NCI-H2107 (cell line): Measurements from ENCODE around the gene CUL4B.
"Not testable (repeated sequence)": the region's sequence is repeated elsewhere in the genome, so short reads cannot be mapped to it uniquely, and the experiment has no call there.

Experiments used
- DNase-seq: peaks from one replicate; lab custom pipeline; 2025; lab: John Stamatoyannopoulos, UW

The CUL4B gene

DNA sequence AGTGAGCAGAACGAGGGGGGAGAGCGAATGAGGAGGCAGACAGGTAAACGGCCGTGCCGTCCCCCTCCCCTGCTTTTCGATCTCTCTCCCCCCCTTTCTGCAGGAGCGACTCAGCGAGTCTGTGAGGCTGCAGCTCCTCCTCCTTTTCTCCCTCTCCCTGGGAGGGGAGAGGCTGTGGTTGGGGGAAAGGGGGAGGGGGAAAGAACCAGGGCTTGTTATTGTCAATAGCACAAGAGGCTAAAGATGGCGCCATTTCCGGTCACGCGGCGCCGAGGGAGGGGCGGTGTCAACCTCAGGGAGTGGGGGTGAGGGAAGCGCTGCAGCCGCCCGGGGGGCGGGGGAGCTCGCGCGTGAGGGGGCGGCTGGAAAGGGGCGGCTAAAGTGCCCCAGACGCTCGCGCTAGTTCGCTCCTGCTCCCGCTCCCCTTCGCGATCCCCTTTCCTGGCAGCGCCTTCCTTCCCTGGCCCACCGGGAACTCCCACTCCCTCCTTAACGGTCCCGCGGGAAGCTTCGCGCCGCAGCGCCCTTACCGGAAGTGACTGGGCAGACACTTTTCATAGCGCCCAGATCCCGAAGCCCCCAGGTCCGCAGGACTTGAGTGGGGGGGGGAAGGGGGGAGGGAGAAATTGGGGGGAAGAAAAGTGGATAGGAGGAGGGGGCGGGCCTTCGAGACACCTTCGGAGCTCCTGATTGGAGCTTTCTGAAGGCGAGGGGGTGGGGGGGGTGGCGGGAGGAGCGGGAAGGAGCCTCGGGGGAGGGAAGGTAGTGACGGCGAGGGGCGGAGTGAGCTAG is at the start of gene CUL4B:
TSS of gene CUL4B (minus strand) at position 121 of the 792 bp plus-strand sequence. CDS start 324 bp downstream, outside the sequence.
- DNase-seq, result peak; percentile 85

GRCh38 chrX:120604361-120604782 is 43.6 kb upstream of the CUL4B start:
- peak; percentile 2 for DNase-seq

DNA sequence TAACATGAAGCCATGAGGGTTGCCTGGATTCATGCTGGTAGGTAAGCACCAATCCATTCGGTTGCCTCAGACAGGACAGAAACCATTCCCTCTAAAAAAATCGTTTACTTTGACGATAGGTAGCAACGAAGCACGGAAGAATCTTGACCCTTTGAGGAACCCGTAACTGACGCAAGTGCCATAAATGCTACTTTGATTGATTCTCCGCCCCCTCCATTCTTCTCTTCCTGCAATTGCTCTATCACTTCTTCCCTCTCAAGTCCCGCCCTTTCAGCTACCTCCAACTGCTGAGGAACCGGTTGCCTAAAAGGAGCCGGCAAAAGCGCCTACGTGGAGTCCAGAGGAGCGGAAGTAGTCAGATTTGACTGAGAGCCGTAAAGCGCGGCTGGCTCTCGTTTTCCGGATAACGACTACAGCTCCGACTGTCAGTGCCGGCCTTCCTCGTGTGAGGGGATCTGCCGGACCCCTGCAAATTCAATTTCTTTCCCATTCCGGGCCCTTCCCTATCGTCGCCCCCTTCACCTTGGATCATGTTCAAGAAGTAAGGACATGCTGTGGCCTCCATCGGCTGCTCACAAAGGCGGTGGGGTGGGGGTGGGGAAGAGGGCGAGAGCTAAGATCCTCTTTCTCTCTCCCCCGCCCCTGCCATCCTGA is 43.1 kb upstream of the CUL4B start, which contains the start of gene MCTS1:
TSS of gene MCTS1 (plus strand) at position 395 of the 654 bp plus-strand sequence. CDS start at position 531, 136 bp downstream.
- DNase-seq, result peak; percentile 92

GRCh38 chrX:120585702-120586101 is 24.9 kb upstream of the CUL4B start:
- DNase-seq, result no peak

DNA sequence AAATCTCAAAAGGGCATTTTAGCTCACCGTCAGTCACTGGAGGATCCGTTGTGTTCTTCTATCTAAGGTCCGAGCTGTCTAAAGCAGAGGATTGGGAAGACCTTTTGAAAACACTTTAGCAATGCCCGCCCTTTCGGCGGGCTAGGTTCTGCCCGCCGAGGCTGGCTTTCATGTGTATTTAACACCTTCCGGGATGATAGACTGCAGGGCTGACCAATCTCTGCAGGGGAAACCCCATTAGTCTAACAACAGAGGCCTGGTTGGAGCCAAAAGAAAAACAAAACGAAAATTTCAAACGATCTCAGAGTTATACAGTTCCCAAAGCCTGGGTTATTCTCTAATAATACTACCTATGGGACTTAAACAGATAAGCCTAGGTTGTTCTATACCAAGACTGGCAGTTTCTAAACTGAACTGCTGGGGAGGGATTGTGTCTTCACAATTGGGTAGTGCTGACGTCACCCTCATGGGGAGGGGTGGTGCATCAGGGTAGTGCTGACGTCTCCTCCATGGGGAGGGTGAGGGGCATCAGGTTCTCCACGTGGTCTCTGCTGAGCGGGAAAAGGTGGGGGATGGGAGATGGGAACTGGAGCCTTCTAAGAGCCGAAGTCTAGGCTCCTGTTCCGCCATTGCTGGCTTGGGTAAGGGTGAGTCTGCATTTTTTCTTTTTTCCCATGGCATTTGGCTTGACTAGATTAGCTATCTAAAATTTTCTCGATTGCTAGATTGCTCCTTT is 14.8 kb upstream of the CUL4B start:
- no peak for DNase-seq

DNA sequence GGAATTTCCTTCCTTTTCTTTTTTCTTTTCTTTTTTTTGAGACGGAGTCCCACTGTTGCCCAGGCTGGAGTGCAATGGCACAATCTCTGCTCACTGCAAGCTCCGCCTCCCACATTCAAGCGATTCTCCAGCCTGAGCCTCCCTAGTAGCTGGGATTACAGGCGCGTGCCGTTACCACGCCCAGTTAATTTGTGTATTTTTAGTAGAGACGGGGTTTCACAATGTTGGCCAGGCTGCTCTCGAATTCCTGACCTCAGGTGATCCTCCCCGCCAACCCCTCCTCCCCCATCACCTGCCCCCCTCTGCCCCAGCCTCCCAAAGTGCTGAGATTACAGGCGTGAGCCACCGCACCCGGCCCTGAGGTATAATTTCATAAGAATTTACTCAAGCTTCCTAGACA is 13.0 kb upstream of the CUL4B start:
- not testable (repeated sequence) for DNase-seq

GRCh38 chrX:120570011-120570600 is 9.3 kb upstream of the CUL4B start:
- DNase-seq, result no peak

DNA sequence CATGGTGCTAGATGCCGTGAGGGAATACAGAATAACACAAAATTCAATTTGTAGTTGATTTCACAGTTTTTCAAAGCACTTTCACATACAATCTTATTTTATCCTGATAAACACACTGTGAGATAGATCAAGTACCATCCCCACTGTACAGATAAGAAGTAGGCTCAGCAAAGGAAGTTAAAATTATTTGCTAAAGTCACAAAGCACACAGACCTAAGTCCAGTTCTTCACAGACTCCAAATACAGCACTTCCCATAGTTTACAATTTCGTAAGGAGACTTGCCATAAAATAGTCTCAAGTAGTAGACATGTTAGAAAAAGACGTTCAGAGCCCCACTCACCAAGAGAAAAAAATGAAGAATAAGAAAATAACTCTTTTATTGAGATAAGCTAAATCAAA is 7.8 kb upstream of the CUL4B start:
- no peak for DNase-seq

GRCh38 chrX:120568035-120568434 is 7.3 kb upstream of the CUL4B start:
- DNase-seq, result no peak

GRCh38 chrX:120566817-120567216 is 6.1 kb upstream of the CUL4B start:
- no peak for DNase-seq

- no peak for DNase-seq
These were observed 4.2 kb upstream of the CUL4B start for GRCh38 chrX:120564925-120565324.

- DNase-seq, result no peak
These were observed 1.8 kb upstream of the CUL4B start for GRCh38 chrX:120562569-120562926.

DNA sequence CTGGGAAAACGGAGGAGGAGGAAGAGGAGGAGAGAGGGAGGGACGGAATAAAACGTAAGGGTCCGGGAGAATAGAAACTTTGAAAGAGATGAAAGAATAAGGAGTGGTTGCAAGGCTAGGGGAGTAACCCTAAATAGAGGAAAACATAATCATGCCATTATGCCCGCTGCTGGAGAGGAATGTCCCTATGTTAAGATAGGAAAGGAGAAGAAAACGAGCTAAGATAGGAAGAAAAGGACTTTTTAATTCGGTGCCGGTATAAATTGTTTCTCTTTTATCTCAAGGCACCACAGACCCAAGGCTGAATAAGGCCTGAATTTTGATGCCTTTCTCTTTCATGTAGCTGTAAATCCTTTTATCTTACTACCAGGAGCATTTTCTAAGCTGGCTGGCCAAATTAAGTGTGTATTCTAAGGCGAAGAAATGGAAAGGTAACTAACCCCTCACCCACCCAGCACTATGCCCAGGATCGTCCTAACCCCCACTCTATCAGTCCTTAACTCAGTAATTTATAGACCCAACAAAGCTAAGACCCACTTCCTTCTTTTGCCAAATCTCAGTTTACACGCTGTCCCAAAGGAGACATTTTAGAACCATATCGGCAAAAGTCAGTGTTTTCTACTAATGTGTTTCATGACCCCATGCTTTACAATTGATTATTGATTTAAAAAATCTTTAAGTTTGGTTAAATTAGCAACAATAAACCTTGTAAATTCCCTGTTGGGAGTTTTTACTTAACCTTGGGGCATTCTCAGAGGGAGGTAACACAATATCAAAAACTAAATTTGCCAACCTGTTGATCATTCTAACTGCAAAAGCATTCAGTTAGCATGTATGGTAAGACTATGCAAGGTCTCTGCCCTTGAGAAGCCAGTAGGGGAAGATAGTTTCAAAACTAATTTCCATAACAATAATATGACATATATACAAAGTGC is 1.1 kb upstream of the CUL4B start:
- no peak for DNase-seq

GRCh38 chrX:120560405-120560841 is 339 bp downstream of the CUL4B start:
- no peak for DNase-seq

DNA sequence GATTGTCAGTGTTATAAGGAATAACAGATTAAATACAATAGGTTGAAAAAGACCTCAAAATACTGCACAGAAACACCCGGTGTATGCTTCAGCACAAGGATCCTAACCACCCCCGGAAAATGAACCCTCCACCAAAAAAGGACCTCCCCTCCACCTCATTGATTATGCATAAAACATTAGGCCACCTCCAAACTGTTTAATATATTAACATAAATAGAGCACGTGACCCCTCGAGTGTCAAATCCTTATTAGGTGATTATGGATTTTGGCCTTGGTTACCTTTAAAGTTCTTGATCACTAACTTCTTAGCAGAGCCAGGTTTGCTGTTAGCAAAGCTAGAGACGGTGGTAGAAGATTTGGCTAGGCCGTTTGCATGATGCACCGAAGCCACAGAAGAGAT is 958 bp downstream of the CUL4B start:
- DNase-seq, result no peak

DNA sequence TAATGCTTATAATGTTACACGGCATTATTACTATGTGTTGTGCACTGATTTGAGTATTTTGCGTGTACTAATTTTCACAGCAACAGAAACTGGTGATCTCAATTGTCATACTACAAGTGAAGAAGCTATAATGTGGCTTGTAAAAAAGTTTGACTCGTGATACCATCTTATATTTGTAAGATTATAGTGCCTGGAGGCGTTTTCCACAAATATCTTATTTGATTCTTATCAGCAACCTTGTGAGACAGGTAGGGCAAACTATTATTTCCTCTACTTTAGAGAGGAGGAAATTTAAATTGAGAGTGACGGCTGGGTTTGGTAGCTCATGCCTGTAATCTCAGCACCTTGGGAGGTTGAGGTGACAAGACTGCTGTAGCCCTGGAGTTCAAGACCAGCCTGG is 4.5 kb downstream of the CUL4B start:
- DNase-seq, result no peak

- DNase-seq, result no peak
These were observed 11.0 kb downstream of the CUL4B start for GRCh38 chrX:120549483-120550452.

GRCh38 chrX:120536061-120536460 is 24.7 kb downstream of the CUL4B start:
- no peak for DNase-seq

DNA sequence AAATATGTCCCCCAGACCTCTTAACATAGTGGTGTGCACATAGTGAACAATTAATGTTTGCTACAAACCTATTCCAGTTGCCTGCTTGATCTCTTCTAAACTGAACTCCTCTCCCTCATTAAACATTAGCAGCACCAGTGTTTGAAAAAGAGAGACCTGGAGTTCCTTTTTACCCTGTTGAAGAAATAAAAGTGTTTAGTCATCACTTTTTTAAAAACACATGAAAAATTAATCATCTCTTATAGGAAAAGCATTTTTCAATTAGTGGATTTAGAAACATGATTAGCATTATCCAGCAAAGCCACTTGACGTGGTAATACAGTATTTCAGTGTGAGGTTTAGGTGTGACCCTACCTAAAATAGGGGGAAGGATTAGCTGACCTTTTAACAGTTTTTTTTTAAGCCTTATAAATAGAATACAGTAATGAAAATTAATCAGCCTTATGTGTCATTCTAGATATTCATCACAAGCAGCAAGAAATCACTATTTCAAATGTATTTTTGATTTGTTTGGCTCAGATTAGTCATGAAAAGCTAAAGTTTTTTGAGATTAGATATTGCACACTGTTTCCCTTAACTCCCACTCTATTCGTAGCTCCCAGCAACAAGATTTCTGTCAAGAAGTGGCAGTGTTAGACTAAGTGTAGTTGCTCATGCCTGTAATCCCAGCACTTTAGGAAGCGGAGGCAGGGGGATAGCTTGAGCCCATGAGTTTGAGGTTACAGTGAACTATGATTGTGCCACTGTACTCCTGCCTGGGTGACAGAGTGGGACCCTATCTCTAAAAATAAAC is 26.2 kb downstream of the CUL4B start:
- DNase-seq, result no peak
